SK-N-SH (cell line): Measurements from ENCODE around the gene MTRF1. TPM values are rescaled to one million over a fixed set of nuclear protein-coding genes. Genes with fewer than 3 reads are reported as not detected.

Source experiments
- CTCF ChIA-PET: fragments of 300-600, 350-600 bp; formaldehyde crosslinking; extraction: SDS; loops from one replicate; lab custom pipeline; 2021; lab: Yijun Ruan, JAX
- POLR2A ChIA-PET: fragments of 350-600 bp; sonication (Branson Sonifier 250); formaldehyde crosslinking; extraction: SDS; loops from one replicate; lab custom pipeline; 2020; ENCODE audit warnings: antibody characterized with exemption, inconsistent platforms; lab: Yijun Ruan, JAX
- DNase-seq: peaks from one replicate; pipeline ENCODE4 v3.0.0; 2012
- H2AFZ ChIP-seq: fragments of 200-600 bp; sonication (generic); 2 replicates; pipeline ENCODE4 v1.8.1; 2016; ENCODE audit warnings: antibody characterized with exemption, mild to moderate bottlenecking, low read depth
- H3F3A ChIP-seq: fragments of 200-600 bp; sonication (generic); replicated peaks from 2 replicates; pipeline ENCODE3; 2016; ENCODE audit warnings: antibody characterized with exemption, mild to moderate bottlenecking; ENCODE audit not compliant: insufficient read depth
- H3K27ac ChIP-seq, 2 experiments: fragments of 200-500 bp in 1 of 2; fragments of 200-600 bp in 1 of 2; sonication (Bioruptor generic) in 1 of 2; sonication (generic), shearing (Covaris generic) in 1 of 2; 2 replicates each; pipeline versions ENCODE4 v1.5.1 to v1.6.1; 2014 to 2016; ENCODE audit warnings: low read depth in 2 of 2, inconsistent platforms in 1 of 2, low read length in 1 of 2, mild to moderate bottlenecking in 1 of 2, mixed read lengths in 1 of 2
- H3K27me3 ChIP-seq: fragments of 200-600 bp; sonication (generic), shearing (Covaris generic); 2 replicates; pipeline ENCODE4 v1.6.1; 2016; ENCODE audit warnings: mixed run types; ENCODE audit not compliant: insufficient read depth
- H3K36me3 ChIP-seq, 2 experiments: fragments of 200-500 bp in 1 of 2; fragments of 200-600 bp in 1 of 2; sonication (Bioruptor generic) in 1 of 2; sonication (generic) in 1 of 2; replicated peaks in 1 of 2; 2 replicates each; pipeline versions ENCODE3 to v1.5.1; 2014 to 2016; ENCODE audit warnings: low read length in 1 of 2, mild to moderate bottlenecking in 1 of 2; ENCODE audit not compliant: insufficient read depth in 2 of 2, control insufficient read depth in 1 of 2
- H3K4me1 ChIP-seq, 2 experiments: fragments of 200-500 bp in 1 of 2; fragments of 200-600 bp in 1 of 2; sonication (Bioruptor generic) in 1 of 2; sonication (generic), shearing (Covaris generic) in 1 of 2; 2 replicates each; pipeline versions ENCODE4 v1.5.1 to v1.6.1; 2014 to 2016; ENCODE audit warnings: low read depth in 1 of 2, low read length in 1 of 2, mixed run types in 1 of 2; ENCODE audit not compliant: insufficient read depth in 2 of 2, control insufficient read depth in 1 of 2
- H3K4me2 ChIP-seq: fragments of 200-600 bp; sonication (generic), shearing (Covaris generic); 2 replicates; pipeline ENCODE4 v1.6.1; 2017; ENCODE audit warnings: mixed run types
- H3K4me3 ChIP-seq, 2 experiments: fragments of 200-500 bp in 1 of 2; fragments of 200-600 bp in 1 of 2; sonication (Bioruptor generic) in 1 of 2; sonication (generic), shearing (Covaris generic) in 1 of 2; 2 replicates each; pipeline versions ENCODE4 v1.5.1 to v1.8.1; 2014 to 2016; ENCODE audit warnings: low read depth in 2 of 2, inconsistent platforms in 1 of 2, low read length in 1 of 2, mild to moderate bottlenecking in 1 of 2, mixed read lengths in 1 of 2, moderate library complexity in 1 of 2
- H3K79me2 ChIP-seq: fragments of 200-600 bp; sonication (generic); 2 replicates; pipeline ENCODE4 v1.8.1; 2017; ENCODE audit warnings: mild to moderate bottlenecking; ENCODE audit not compliant: insufficient read depth
- H3K9ac ChIP-seq: fragments of 200-600 bp; sonication (generic); 2 replicates; pipeline ENCODE4 v1.6.1; 2017; ENCODE audit warnings: mixed run types
- H3K9me2 ChIP-seq: fragments of 200-600 bp; sonication (generic); 2 replicates; pipeline ENCODE4 v1.6.1; 2017; ENCODE audit warnings: mixed run types
- H3K9me3 ChIP-seq: fragments of 200-600 bp; sonication (generic); 2 replicates; pipeline ENCODE4 v1.6.1; 2017; ENCODE audit warnings: mixed run types, mild to moderate bottlenecking, moderate library complexity
- H4K20me1 ChIP-seq: fragments of 200-600 bp; sonication (generic); 2 replicates; pipeline ENCODE4 v1.6.1; 2017; ENCODE audit warnings: mild to moderate bottlenecking, mixed run types; ENCODE audit not compliant: insufficient read depth
- ELF1 ChIP-seq: IDR thresholded peaks from 2 replicates; pipeline ENCODE4 v1.4.0; 2012
- EP300 ChIP-seq, 2 experiments: IDR thresholded peaks; 2 replicates each; pipeline versions ENCODE4 v1.4.0 to v1.6.1; 2012; ENCODE audit warnings: borderline replicate concordance in 1 of 2, low read depth in 1 of 2, low read length in 1 of 2
- EZH2phosphoT487 ChIP-seq: fragments of 200-600 bp; sonication (generic); IDR thresholded peaks from 2 replicates; pipeline ENCODE4 v1.6.1; 2017; ENCODE audit warnings: low read depth, mixed run types, mild to moderate bottlenecking, antibody characterized with exemption, moderate library complexity, borderline replicate concordance
- GABPA ChIP-seq: IDR thresholded peaks from 2 replicates; pipeline ENCODE4 v1.4.0; 2012; ENCODE audit warnings: low read depth, mild to moderate bottlenecking
- MXI1 ChIP-seq: IDR thresholded peaks from 2 replicates; pipeline ENCODE4 v1.6.1; 2012; ENCODE audit warnings: mild to moderate bottlenecking, low read depth, low read length, improper control_type of control experiment
- NFIC ChIP-seq: IDR thresholded peaks from 2 replicates; pipeline ENCODE4 v1.4.0; 2012; ENCODE audit warnings: borderline replicate concordance
- NRF1 ChIP-seq: IDR thresholded peaks from 2 replicates; pipeline ENCODE4 v1.6.1; 2012; ENCODE audit warnings: low read depth, mild to moderate bottlenecking, low read length
- PBX3 ChIP-seq: IDR thresholded peaks from 2 replicates; pipeline ENCODE4; 2012
- POLR2AphosphoS5 ChIP-seq: IDR thresholded peaks from 2 replicates; pipeline ENCODE4 v1.6.1; 2012; ENCODE audit warnings: low read depth, low read length
- RAD21 ChIP-seq: IDR thresholded peaks from 2 replicates; pipeline ENCODE4 v1.6.1; 2012; ENCODE audit warnings: mild to moderate bottlenecking, low read length
- RCOR1 ChIP-seq: fragments of 150-350 bp; IDR thresholded peaks from 2 replicates; pipeline ENCODE4 v1.6.1; 2017; ENCODE audit warnings: antibody characterized with exemption, low read length
- RFX5 ChIP-seq: IDR thresholded peaks from 2 replicates; pipeline ENCODE4 v1.6.1; 2012; ENCODE audit warnings: mild to moderate bottlenecking, improper control_type of control experiment, low read length
- RXRA ChIP-seq: IDR thresholded peaks from 2 replicates; pipeline ENCODE4 v1.4.0; 2012; ENCODE audit warnings: low read depth, mild to moderate bottlenecking, borderline replicate concordance
- SIN3A ChIP-seq: IDR thresholded peaks from 2 replicates; pipeline ENCODE4 v1.6.1; 2012; ENCODE audit warnings: low read depth, mild to moderate bottlenecking, low read length, moderate library complexity, borderline replicate concordance
- TCF12 ChIP-seq: IDR thresholded peaks from 2 replicates; pipeline ENCODE4 v1.4.0; 2012
- WGBS: methylation state at CpG from one replicate; pipeline ENCODE4 v1.1.6; 2017; ENCODE audit warnings: low lambda C conversion rate; 5-methylcytosine and 5-hydroxymethylcytosine counted together
- polyA plus RNA-seq, 3 experiments: library from polyadenylated mRNA; depleted of rRNA; stranded (reverse); fragments of >200 nt; gene quantifications; 2 replicates each; pipeline ENCODE4 v1.2.3, GENCODE V29; 2012
- TF ChIP-seq, protein P1 (sequence below): IDR thresholded peaks from 2 replicates; pipeline ENCODE4 v1.4.0; 2012; ENCODE audit warnings: low read depth, borderline replicate concordance
- TF ChIP-seq, protein P2 (sequence below): IDR thresholded peaks from 2 replicates; pipeline ENCODE4 v1.4.0; 2012; ENCODE audit warnings: low read depth

MTRF1 gene
- polyA plus RNA-seq, 1 of the 3 experiments (the other 2 are of a cell fraction), result 9.2 TPM

- no peak overlapping the region for H3K27ac ChIP-seq
- POLR2A ChIA-PET, result no interaction called here
Measured at GRCh38 chr13:41188584-41188983, 74.8 kb downstream of the MTRF1 start.

DNA sequence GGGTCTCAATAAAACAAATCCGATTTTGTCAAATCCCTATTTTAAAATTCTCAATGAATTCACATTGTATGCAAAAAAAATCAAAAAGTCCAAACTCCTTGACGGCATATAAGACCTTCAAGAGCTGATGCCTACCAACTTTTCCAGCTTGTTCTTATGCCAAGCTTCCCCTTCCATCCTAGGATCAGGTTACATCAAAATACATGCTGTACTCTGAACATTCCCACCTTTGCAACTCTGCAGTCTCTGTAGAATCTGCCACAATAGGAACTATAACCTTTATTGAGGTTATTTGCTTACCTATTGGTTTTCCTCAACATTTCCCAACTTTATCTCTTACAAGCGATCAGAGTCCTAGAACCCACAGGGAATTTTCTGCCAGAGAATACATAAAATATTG lies 76.9 kb downstream of the MTRF1 start:
- Histone ChIP-seq H3K4me2 (no peak overlapping the region), H3K9me2 (no peaks in the 10 kb centered on the region), H3K36me3 (peaks cover 5 to 6% of the 10 kb centered on the region in 2 experiments), H3F3A (peaks cover 14% of the 10 kb centered on the region), H3K4me1 (no peaks in the 10 kb centered on the region; a peak in 1 of 4 replicates), H3K9ac (no peak overlapping the region), H4K20me1 (no peaks in the 10 kb centered on the region), H3K79me2 (0 out of 2 replicates have a peak, but pooled peaks cover 2% of the 10 kb centered on the region), H3K27me3 (no peaks in the 10 kb centered on the region), H2AFZ (no peak overlapping the region), H3K4me3 (no peak overlapping the region), H3K27ac (no peak overlapping the region), H3K9me3 (no peaks in the 10 kb centered on the region)
- ChIA-PET CTCF (interaction anchor here (0.5 to 1.5 kb wide), 3 partner anchors 10 to 36 kb away, joined by 3 read pairs; no protein-coding TSS in a partner anchor), POLR2A (no interaction called here)
- TF ChIP-seq RFX5, result no peak
- TF ChIP-seq, protein P1, sequence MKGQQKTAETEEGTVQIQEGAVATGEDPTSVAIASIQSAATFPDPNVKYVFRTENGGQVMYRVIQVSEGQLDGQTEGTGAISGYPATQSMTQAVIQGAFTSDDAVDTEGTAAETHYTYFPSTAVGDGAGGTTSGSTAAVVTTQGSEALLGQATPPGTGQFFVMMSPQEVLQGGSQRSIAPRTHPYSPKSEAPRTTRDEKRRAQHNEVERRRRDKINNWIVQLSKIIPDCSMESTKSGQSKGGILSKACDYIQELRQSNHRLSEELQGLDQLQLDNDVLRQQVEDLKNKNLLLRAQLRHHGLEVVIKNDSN, result no peak
- TF ChIP-seq RXRA, result no peak
- TF ChIP-seq NRF1, result no peak
- no peak for TF ChIP-seq RCOR1
- no peak for TF ChIP-seq EZH2phosphoT487
- no peak for TF ChIP-seq RAD21
- TF ChIP-seq ELF1, result no peak
- no peak for TF ChIP-seq GABPA
- TF ChIP-seq, protein P2, sequence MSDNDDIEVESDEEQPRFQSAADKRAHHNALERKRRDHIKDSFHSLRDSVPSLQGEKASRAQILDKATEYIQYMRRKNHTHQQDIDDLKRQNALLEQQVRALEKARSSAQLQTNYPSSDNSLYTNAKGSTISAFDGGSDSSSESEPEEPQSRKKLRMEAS, result no peak
- TF ChIP-seq NFIC, result no peak
- TF ChIP-seq POLR2AphosphoS5, result no peak
- TF ChIP-seq MXI1, result no peak
- no peak for TF ChIP-seq TCF12
- TF ChIP-seq EP300 (IDR thresholded peaks at IDR 0.05; ENCODE audit: borderline replicate concordance in 1 of 2, low read depth in 1 of 2, low read length in 1 of 2), result no peak
- TF ChIP-seq PBX3, result no peak
- WGBS, result 91% methylated on average over 3 of the region's 3 CpGs
- DNase-seq, result no peak

More at GRCh38 chr13:41188584-41188983, 74.8 kb downstream of the MTRF1 start:
- no peak for TF ChIP-seq SIN3A
- TF ChIP-seq RXRA, result no peak
- TF ChIP-seq EP300 (IDR thresholded peaks at IDR 0.05; ENCODE audit: borderline replicate concordance in 1 of 2, low read depth in 1 of 2, low read length in 1 of 2), result no peak
- no peaks in the 10 kb centered on the region for H4K20me1 ChIP-seq
- no peak overlapping the region for H3K4me2 ChIP-seq
- H3K27me3 ChIP-seq, result no peaks in the 10 kb centered on the region
- DNase-seq, result no peak
- peaks cover 6 to 9% of the 10 kb centered on the region in 2 experiments for H3K36me3 ChIP-seq
- CTCF ChIA-PET, result no interaction called here
- H3K9ac ChIP-seq, result no peak overlapping the region
- H3F3A ChIP-seq, result peaks cover 14% of the 10 kb centered on the region
- H3K79me2 ChIP-seq, result peaks cover 16% of the 10 kb centered on the region; the same call in 1 of the 2 replicates
- H3K4me1 ChIP-seq, result peaks cover 0 to 14% of the 10 kb centered on the region in 2 experiments; a peak in 2 of 4 replicates
- WGBS, result 87% methylated on average over 6 of the region's 6 CpGs
- no peaks in the 10 kb centered on the region for H3K9me2 ChIP-seq
- no peak overlapping the region for H2AFZ ChIP-seq
- no peaks in the 10 kb centered on the region for H3K9me3 ChIP-seq
- H3K4me3 ChIP-seq, result no peak overlapping the region
